ENCODE data around the gene TRPV4. TPM values are rescaled to one million over a fixed set of nuclear protein-coding genes. Genes with fewer than 3 reads are reported as not detected.
A peak's percentile ranks its signal among the peaks of the same experiment; 100 is the strongest.

The TRPV4 gene
- total RNA-seq, 6 donors from 2014 or later = 2.2 to 9.7 (median 5.4) TPM

DNA sequence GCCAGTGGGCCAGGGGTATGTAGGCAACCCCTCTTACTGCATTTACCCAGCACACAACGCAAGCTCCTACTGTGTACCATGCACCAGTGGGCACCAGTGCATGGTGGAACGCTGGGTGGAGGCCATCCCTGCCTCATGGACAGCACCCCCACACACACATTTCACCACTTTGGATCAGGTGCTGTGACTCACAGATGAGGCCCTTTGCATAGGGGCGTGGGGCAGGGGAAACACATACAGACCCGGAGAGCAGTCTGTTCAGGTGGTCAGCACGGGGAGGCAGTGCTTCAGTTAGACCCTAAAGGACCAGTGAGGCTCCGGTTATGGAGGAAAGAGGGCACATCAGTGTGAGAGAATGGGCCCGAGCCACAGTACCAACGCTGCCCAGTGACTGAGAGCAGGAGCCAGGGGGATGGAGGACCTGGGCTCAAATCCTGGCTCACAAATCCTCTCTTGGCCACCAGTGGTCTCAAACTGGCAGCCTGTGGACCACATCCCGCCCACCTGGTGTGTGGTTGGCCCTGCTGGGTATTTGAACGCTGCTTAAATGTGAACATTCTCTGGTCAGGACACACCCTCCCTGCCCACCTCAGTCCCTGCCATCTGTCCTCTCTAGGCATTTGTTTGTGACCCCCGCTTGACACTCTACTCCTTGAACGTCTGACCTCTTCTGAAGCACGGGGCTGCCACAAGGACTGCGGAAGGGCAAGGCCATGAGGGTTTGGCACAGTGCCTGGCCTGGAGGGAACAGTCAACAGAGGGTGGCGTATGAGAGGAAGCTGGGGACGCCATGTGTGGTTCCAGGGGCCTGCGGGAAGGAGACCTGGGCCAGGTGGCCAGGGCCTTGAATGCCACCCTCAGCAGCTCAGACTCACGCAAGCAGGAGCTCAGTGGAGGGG, 72.9 kb downstream of the TRPV4 start:
- peak in 1 of 2 donors; percentile 71 for TF ChIP-seq POLR2AphosphoS5 (IDR thresholded peaks at IDR 0.05)
- TF ChIP-seq EP300 (IDR thresholded peaks at IDR 0.05) = no peak
- Histone ChIP-seq H3K4me1 (peaks cover 8 to 27% (median 18%) of the 10 kb centered on the region in 4 donors), H3K4me3 (no peak overlapping the region), H3K9me3 (peaks cover 0 to 15% (median 4%) of the 10 kb centered on the region in 4 donors), H3K27me3 (no peaks in the 10 kb centered on the region), H3K27ac (peak overlapping the region in 2 of 4 donors; percentile 11 to 20), H3K36me3 (no peaks in the 10 kb centered on the region)
- peak in 1 of 2 donors; percentile 90 for DNase-seq
- ATAC-seq (ENCODE audit: low FRiP score in 2 of 2) = peak; percentile 47 to 82
- WGBS, 2 donors = 53 to 92% methylated on average over 7 to 18 of the region's 18 CpGs

DNA sequence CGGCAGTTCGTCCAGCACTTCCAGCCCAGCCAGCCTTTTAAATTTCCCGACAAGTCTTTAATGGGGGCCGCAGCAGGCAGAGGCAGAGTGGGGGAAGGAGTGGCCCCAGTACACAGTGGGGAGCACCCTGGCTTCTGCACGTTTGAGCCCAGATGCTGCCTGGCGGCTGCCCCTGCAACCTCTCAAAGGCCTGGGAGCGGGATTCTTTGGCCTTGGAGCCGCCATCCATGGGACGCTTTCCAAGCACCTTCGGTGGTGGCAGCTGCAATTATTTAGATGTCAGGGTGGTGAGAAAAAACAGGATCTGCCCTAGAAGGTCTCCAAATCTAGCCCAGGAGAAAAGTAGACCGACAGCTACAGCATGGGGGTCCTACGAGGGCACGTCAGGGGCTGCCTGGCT, 73.6 kb downstream of the TRPV4 start:
- WGBS, 2 donors = 84 to 88% methylated on average over 13 of the region's 13 CpGs
- TF ChIP-seq POLR2AphosphoS5 (IDR thresholded peaks at IDR 0.05) (no peak), CTCF (IDR thresholded peaks at IDR 0.05) (no peak), POLR2A (IDR thresholded peaks at IDR 0.05) (no peak), EP300 (IDR thresholded peaks at IDR 0.05) (no peak)
- H3K9me3 ChIP-seq = peaks cover 0 to 15% (median 4%) of the 10 kb centered on the region in 4 donors
- no peak overlapping the region for H3K27ac ChIP-seq
- no peak overlapping the region for H3K4me3 ChIP-seq
- no peaks in the 10 kb centered on the region for H3K27me3 ChIP-seq
- peaks cover 8 to 27% (median 18%) of the 10 kb centered on the region in 4 donors for H3K4me1 ChIP-seq
- ATAC-seq (ENCODE audit: low FRiP score in 2 of 2) (no peak), DNase-seq (peak in 1 of 2 donors; percentile 4)
- H3K36me3 ChIP-seq = no peaks in the 10 kb centered on the region

DNA sequence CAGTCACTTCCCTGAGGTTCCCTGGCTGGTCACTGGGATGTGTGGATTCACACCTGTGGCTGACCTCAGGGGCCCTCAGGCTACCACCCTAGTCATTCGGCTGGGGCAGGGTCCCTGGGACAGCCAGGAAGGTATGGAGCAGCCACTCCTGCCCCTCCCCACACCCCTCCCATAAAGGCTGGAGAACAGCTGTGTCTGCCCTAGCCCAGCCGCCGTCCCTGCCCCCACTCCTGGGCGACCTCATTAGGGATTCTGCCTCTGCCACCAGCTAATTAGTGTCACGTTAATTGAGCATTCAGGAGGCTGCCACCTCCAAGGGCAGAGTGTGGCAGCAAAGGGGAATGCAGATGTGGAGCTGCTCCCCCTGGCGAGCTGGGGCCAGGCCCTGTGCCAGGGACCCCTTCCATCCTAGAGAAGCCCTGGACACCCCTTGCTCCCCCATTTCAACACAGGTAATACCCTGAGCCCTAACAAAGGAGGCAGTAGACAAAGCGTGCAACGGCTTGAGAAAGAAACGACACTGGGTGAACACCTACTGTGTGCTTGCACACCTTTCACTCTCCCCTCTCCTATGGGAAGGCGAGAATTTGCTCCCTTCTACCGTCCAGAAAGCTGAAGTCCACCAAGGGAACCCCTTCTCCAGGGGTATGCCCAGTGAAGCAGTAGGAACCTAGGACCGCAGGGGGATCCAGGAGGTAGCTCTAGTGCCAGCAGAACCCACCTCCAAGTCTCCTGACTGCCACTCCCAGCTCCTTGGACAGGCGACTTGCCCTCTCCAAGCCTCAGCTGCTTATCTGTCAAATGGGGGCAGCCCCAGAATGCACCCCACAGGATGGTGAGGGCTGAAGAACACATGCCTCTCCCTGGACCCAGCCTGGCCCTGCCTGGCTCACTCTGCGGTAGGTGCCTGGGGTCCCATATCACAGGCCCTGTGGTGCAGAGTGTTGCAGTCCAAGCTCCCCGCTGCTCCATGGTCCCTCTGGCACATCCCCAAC, 74.5 kb downstream of the TRPV4 start:
- Histone ChIP-seq H3K9me3 (peaks cover 0 to 15% (median 4%) of the 10 kb centered on the region in 4 donors), H3K4me3 (no peak overlapping the region), H3K4me1 (peaks cover 8 to 27% (median 18%) of the 10 kb centered on the region in 4 donors), H3K27me3 (no peaks in the 10 kb centered on the region), H3K27ac (no peak overlapping the region), H3K36me3 (no peaks in the 10 kb centered on the region)
- TF ChIP-seq POLR2A (IDR thresholded peaks at IDR 0.05) (no peak), EP300 (IDR thresholded peaks at IDR 0.05) (no peak), CTCF (IDR thresholded peaks at IDR 0.05) (no peak), POLR2AphosphoS5 (IDR thresholded peaks at IDR 0.05) (no peak)
- ATAC-seq (ENCODE audit: low FRiP score in 2 of 2) = no peak
- WGBS, 2 donors = 82 to 97% methylated on average over 8 to 15 of the region's 15 CpGs
- peak; percentile 14 to 42 for DNase-seq

- no peak overlapping the region for H3K4me3 ChIP-seq
- H3K27me3 ChIP-seq = no peaks in the 10 kb centered on the region
- ATAC-seq (ENCODE audit: low FRiP score in 2 of 2) (no peak), DNase-seq (peak in 1 of 2 donors; percentile 8)
- WGBS, 2 donors = 90% methylated on average over 11 of the region's 11 CpGs
- H3K4me1 ChIP-seq = peaks cover 8 to 32% (median 18%) of the 10 kb centered on the region in 4 donors
- no peak overlapping the region for H3K27ac ChIP-seq
- TF ChIP-seq POLR2A (IDR thresholded peaks at IDR 0.05) (no peak), CTCF (IDR thresholded peaks at IDR 0.05) (no peak), POLR2AphosphoS5 (IDR thresholded peaks at IDR 0.05) (no peak), EP300 (IDR thresholded peaks at IDR 0.05) (no peak)
- H3K9me3 ChIP-seq = peaks cover 0 to 8% (median 2%) of the 10 kb centered on the region in 4 donors
- no peaks in the 10 kb centered on the region for H3K36me3 ChIP-seq
These were observed 75.4 kb downstream of the TRPV4 start for GRCh38 chr12:109757671-109758265.
